Stimulated activated naive CD4-positive, alpha-beta T cell treated with Interleukin-2 at 50 U/mL for 16 hours (primary cell): ENCODE measurements around the gene TDP1.

ENCODE experiments used
- DNase-seq: peaks from one replicate; lab custom pipeline; 2025; lab: John Stamatoyannopoulos, UW

The TDP1 gene

DNA sequence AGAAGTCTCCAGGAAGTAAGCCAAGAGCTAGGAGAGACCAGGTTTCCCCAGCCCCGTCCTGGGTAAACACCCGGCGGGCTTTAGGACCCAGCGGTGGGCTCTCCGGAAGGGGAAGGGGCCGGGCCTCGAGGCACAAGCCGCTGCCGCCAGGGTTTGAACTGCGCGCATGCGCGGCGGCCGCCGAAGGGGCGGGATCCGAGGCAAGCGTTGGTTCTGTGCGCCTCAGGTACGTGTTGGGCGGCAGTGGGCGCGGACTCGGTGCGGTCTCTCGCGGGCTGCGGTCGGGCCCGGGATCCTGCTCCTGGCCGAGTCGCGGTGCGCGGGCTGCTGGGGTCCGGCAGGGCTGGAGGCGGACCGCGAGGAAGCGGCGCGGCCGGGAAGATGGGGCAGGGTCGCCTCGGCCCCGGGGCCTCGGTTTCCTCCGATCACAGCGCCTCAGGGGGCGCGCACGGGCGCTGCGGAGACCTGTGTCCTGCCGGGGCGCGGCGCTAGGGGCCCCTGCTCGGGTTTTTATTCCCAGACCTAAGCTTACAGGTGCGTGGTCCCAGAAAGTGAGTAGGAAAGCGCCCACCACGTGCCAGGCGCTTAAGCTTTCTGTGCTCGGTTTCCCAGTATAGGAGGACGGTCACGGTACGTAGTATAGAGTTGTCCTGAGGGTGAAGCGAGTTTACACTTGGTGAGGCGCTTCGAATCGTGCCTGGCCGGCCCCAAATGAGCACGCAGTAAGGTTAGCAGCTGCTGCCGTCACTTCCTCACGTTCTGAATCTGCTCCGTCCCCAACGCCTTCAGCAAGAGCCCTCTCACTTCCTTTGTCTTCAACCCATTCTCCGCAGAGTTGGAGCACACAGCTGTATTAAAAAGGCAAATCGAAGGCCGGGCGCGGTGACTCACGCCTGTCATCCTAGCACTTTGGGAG lies at the start of gene TDP1:
TSS of gene TDP1 (plus strand) at position 183 of the 916 bp plus-strand sequence. CDS start 7,188 bp downstream, outside the sequence.
- peak; percentile 96 for DNase-seq

DNA sequence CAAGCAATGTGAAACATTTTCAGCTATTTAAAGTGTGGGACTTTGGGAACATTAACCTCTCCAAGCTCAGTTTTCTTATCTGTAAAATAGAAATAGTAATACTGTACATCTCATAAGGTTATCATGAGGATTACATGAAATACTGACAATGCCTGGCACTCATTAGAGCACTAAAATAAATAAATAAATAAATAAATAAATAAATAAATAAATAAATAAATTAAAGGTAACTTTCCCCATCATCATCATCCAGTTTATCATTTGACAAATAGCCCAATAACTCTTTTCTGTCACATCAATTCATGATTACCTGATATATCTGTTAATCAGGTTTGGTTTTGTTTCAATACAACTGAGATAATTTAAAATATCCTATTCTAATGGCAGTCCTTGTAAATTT lies 49.7 kb upstream of the TDP1 start:
- DNase-seq = no peak

DNA sequence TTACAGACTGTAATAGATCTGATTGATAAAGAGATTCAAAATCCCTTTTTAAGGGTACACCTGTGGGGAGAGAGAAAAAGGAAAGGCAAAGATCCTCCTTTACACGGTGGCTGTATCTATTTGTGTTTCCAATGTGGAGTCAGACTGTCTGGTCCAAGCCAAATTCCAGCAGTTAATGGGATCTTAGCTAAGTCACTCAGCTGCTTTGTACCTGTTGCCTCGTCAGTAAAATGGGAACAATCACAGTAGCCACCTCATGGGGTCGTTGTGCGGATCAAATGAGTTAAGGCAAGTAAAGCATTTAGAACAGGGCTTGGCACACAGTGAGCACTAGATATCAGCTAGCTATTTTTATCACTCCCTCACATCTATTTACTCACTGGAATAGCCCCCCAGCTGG lies 48.1 kb upstream of the TDP1 start:
- DNase-seq = no peak

DNA sequence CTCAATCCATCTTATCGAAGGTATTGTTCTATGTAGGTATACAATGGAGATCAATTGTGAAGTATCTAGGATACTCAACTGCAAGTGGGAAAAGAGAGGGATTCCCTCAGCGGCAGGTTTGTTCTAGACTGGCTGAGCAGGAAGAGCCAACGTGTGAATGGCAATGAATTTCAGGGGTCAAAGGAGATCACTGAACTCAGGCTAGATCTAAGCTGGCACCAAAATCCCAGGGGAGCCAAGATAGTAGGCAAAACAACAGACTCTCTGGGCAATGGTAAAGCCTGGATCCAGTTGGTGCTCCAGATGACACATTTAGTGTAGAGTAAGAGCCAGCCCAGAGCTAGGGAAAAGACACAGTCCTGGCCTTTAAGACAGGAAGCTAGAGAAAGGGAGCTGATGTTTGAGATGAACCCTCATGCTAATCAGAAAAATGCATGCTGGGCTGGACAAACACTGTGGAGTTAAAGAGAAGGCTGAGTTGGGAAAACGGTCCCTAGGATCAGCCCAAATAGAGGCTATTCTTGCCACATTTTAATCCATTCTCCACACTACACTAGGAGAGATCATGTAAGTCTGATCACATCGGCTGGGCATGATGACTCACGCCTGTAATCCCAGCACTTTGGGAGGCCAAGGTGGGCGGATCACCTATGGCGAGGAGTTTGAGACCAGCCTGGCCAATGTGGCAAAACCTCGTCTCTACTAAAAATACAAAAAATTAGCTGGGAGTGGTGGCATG lies 46.8 kb upstream of the TDP1 start:
- DNase-seq = no peak

DNA sequence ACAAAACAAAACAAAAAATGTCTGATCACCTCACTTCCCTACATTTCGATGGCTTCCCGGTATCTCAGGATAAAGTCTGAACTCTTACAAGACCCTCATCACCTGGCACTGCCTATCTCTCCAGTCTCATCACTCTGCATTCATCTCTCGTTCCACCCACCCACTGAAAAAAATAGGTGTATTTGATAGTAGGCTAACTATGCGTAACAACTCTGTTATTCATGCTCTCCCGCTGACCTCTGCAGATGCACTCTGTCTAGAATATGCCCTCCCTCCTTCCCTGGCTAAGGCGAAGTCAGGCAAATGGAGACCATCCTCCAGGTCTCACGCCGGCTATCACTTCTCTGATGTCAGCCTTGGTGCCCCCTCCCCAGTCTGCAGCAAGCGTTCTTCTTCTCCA lies 46.1 kb upstream of the TDP1 start:
- DNase-seq = no peak

DNA sequence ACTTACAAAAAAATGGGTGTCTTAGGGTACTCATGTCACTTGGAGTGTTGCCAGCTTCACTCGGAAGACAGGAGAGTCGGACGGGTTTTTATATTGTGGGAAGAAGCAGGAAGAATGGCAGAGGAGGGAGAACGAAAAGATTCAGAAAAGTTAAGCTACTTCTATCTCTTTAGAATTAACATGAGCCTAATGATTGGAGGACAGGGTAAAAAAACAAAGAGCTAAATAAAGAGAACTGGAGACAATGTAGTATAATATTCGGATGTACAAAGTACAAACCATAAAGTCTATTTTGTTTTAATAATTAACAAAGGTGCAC lies 45.1 kb upstream of the TDP1 start:
- DNase-seq = no peak

DNA sequence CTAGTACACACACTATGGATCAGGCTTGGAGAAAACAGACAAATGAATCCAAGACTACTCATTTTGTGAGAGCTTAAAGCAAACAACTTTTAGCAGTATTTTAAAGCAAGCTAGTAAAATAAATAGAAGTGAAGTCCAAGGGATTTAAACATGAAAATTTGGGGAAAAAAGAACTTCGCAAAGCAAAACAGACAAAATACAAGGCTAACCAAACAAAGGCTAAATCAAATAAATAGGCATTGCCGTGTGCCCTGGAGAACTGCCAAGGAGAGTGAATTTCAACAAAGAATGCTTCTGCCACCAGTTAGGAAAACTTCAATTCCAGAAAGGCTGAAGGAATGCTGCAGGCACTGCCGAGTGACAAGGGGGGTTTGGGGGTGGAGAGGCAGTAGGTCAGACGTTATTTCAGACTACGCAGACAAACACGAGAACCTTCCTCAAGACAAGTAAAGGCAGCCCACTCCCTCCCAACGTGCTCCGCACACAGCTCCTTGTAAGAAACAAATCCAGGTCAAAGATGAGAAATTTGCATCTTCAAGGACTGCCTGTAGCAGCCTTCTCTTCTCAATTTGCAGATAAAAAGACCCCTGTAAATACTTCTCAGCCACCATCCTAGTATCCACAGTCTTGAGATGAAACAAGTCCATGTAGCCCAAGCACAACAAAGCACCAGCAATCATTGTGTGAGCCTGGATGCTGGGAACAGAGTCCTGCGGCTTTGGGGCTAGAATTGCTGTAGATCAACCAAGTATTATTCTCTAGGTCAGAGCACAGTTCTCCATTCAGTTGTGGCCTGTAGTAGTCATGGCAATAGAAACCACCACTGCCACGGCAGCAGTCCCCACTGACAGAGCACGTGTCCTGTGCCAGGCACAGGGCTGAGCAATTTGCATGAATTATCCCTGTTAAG lies 44.5 kb upstream of the TDP1 start:
- no peak for DNase-seq

DNA sequence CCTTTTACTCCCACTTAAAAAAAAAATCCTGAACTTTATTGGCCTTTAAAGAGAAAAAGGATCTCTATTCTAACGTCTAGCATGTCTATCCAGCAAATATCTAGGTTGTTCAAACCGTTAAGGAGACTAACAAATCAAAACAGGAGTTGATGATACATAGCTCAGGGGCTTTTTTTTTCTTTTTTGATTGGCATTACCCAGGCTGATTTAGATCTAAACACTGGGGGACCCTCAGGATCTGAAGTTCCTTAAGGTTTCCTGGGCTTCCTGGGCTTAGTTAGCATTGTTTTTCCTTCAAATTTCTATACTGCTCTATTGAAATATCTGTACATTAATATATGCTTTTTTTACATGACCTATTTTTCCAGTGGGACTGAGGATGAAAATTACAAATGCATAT lies 43.5 kb upstream of the TDP1 start:
- DNase-seq = no peak

DNA sequence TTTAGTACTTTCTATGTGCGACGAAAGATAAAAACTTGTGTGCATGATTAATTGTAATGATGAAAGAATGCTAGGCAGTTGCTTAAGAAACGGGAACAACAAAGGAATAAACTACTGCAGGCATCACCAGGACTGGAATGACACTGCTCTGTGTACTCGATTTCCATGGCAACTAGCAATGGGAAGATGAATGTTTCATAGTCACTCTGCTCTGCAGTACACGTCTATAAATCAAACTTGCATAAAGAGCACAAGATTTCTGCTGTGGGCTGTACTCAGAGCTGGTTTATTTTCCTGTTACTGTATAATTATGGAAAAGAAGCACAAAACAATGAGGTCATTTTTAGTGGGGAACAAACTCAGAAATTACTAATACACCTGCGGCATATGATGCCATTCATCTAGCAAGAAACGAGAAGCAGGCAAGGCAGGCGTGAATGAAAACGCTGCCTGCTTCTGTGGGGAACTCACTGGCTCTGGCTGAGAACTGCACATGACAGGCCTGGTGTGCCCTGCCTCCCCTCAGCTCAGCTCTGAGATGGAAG lies 43.0 kb upstream of the TDP1 start:
- no peak for DNase-seq

DNA sequence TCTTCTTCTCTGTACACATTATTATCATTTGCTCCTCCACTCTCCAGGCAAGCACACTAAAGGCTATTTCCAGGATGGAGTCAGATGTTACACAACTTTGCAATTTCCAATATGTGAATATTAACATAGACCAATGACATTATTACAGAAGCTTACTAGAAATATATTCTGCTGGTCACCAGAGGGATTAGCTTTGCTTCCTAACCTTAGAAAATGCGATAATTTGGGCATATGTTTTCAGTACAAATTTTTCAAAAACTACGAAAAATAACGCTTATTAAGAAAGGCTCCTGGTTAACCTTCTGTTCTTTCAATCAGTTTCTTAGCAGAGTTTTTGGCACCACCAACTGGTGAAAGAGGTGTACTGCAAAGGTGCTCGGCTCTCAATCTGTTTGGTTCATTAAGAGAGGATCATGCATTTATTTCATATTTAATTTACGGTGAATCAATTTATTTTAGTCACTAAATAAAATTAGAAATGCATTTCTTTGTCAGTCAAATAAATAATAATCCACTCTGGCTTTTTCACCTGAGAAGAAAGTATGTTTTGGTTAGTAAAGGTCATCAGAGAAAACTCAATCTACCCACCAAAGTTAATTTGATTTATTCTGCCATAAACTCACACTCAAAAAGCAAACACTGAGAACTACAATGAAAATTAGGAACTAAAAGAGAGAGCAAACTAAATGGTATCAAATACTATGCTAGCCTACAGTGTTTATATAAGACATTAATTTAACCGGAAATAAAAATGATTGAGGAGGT lies 40.4 kb upstream of the TDP1 start:
- peak; percentile 37 for DNase-seq

DNA sequence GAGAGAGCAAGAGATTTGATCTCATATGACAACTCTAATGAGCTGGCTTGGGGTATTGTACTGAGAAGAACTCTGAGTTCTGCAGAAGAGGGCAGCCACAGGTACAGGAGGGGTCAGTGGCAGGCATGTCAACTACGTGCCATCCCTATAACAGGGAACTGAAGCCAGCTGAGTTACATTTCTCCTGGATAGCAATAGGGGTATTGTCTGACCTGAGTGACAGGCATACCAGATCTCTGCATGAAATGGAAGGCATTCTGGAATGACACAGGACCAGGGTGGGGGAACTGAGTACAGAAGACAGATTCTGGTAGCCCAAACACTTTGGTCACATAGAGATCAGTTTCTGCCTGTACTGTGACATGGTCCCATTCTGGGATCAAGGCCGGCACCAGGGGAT lies 37.0 kb upstream of the TDP1 start:
- DNase-seq = no peak

DNA sequence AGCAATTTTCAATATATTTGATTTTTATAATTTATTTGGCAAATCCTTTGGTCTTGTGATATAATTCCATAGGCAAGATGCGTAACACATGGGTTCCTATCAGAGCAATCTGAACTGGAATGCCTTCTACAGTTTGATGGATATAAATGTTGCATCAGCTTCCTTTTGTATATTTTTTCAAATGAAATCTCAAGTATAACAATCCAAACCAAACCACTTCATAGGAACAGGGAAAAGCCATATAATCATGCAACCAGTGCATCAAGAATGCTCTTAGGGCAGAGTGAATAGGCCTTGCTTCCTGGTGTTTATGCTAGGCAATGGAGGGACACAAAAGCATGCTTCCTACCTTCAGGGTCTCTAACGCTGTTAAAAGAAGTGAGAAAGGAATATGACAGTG lies 35.7 kb upstream of the TDP1 start:
- DNase-seq = no peak

DNA sequence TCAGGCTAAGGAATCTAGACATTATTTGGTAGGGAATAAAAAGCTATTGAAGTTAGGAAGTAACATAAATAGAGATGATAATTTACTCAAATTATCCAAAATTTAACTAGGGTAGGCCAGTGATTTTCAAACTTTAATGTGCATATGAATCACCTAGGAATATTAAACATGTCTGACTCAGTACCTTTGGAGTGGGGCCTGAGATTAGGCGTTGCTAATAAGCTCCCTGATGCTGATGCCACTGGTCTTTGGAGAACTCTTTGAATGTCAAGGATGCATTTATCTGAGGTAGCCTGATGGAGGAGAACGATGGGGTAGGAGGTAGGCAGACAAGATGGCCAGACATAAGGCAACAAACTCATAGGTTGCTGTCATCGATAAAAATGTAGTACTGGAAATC lies 34.4 kb upstream of the TDP1 start:
- no peak for DNase-seq

DNA sequence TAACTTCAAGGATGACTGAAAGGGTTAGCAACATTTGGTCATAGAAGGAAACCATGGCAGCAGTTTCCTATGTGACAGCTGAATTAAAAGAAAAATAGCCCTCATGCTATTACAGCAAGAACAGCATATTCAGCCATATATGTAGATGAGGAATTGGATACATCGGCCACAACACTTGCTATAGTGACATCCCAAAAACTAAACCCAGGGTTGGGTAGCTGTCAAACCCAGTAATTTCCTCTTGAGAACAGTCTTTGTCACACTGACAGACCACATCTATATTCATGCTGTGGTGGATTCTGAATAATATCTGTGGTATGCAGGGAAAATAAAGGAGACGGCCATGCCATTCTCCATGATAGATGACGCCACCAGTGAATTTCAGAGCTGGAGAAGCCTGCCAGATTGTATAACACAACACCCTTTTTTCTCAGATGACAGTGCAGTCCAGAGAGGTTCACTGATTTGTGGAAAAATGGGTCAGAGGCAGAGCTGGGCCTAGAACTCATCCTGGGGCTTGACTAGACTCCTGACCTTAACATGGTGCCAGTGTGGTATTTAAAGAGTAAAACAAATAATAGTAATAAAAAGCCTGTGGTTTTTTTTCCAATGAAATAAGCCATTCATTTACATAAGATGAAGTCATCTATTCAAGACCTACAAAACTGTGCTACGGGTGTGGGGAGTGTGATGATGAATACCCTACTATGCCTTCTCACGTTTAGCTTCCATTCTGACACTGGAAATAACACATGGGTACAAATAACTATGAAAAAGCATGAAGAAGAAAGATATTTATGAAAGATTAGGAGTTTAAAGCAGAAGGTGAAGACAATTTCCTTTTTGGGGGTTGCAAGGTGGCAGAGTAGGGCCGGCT lies 33.5 kb upstream of the TDP1 start:
- no peak for DNase-seq

DNA sequence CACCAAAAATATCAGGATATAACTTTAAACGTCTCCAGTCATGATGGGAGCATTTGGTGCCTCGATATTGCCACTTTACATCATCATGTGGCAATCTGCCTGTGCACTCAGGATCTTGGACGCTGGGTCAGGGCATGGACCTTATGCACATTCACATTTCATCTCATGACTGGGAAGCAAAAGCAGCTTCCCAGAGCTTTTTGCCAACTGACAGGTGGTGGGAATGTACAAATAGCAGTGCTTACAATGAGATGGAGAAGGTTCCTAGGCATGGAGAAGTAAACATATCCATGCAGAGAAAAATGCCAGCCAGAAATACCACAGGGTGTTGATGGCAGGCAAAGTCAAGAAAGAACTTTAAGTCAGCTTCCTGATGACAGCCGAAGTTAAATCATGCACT lies 31.5 kb upstream of the TDP1 start:
- DNase-seq = no peak

DNA sequence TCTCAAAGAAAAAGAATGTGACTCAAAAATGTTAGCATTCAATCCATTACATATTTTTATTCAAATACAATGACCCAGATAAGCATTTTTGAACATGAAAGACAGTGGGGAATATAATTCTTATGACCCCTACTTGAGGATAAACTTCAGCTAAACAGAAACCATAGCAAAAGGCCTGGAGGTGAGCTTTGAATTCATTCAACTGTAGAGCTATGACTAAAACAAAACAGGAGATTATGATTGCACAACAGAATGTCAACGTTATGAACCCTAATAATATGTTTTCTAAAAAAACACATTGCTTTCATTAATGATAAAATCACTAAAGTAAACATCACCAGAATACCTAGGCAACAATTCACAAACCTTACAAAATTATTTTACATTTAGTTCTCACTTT lies 29.0 kb upstream of the TDP1 start:
- DNase-seq = no peak

DNA sequence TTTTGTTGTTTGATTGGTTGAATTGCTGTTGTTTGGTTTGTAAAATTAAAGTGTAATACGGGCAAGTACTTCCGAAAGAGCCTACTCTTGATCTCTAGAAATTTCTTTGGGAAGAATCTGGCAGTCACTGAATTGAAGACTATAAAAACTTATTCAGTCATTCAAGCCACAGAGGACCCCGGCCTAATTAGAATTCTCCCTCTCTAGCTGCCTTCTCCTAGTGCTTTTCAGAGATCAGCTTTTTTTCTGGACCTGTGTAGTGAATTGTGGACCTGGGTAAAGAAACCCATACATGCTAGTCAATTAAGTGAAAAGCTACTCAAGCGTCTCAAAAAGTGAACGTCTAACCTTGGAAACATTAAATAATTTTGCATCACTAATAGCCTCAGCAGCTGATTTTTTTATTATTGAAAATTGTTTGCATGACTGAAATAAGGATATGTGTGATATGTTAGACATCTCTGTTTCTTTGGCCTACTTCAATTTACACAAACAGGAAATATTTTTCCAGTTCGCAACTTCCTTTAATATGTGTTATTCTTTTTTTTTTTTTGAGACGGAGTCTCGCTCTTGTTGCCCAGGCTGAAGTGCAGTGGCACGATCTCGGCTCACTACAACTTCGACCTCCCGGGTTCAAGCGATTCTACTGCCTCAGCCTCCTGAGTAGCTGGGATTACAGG lies 28.4 kb upstream of the TDP1 start:
- DNase-seq = no peak

DNA sequence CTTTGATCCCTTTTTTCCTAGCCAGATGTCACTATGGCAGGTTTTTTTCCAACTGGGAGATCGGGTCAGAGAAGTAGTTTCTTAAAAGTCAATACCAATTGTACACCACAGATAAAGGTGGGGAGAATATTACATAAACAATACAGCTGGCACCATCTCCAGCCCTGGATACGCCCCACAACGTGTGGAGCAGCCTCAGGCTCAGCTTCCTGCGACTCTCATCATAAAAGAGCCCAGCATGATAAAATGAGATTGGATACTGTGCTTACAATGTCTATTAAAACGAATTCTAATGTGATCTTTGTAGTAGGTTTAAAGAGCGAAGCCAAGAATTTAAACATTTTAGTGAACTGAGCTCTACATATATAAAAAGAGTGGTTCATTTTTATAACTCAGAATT lies 22.7 kb upstream of the TDP1 start:
- no peak for DNase-seq

DNA sequence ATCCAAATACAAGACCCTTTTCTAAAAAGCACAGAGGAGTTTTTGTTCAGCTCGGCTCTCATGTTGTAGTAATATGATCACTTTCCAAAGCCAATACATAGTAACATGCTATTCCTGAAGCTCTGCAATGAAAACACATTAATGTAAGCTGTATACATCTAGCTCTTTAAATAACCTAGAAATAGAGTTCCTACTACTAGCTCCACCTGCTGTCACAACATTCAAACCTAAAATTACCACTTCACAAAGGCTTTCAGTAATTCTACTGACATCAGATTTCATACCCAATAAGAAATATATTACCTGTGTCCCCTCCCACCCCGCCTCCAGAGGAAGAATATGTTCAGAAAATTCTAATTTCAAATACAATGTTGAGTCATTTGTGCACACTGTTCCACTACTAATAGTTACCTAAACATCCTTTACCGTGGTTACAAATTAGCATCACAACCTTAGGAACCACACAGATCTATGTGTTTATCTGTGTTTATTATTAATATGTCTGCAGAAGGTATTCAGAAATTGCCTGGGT lies 19.0 kb upstream of the TDP1 start:
- DNase-seq = peak; percentile 2
